Stimulated activated CD8-positive, alpha-beta memory T cell treated with anti-CD3 and anti-CD28 coated beads, Interleukin-2, amount 100 ng/mL, for 48 hours (primary cell): ENCODE results near the gene SHISA9.

ENCODE experiments used
- DNase-seq, 2 donors: peaks; one replicate each; pipeline ENCODE4 v3.0.0-alpha.2; 2020; ENCODE audit warnings: low read depth in 2 of 2

The SHISA9 gene

GRCh38 chr16:12951976-12952375 is 50.6 kb downstream of the SHISA9 start:
- DNase-seq = no peak

- no peak for DNase-seq
Measured at GRCh38 chr16:12958366-12958765, 57.0 kb downstream of the SHISA9 start.

- no peak for DNase-seq
Measured at GRCh38 chr16:12959072-12959471, 57.7 kb downstream of the SHISA9 start.

- DNase-seq = no peak
Measured at GRCh38 chr16:12961626-12962025, 60.2 kb downstream of the SHISA9 start.

- DNase-seq = no peak
Measured at GRCh38 chr16:12964461-12964860, 63.1 kb downstream of the SHISA9 start.

GRCh38 chr16:12965274-12965804 is 63.9 kb downstream of the SHISA9 start:
- no peak for DNase-seq

GRCh38 chr16:12971241-12971640 is 69.8 kb downstream of the SHISA9 start:
- DNase-seq = no peak

- DNase-seq = no peak
Measured at GRCh38 chr16:12972246-12972645, 70.8 kb downstream of the SHISA9 start.

GRCh38 chr16:12975766-12976165 is 74.4 kb downstream of the SHISA9 start:
- no peak for DNase-seq

- DNase-seq = no peak
Measured at GRCh38 chr16:12976496-12976895, 75.1 kb downstream of the SHISA9 start.

GRCh38 chr16:12976936-12977335 is 75.5 kb downstream of the SHISA9 start:
- DNase-seq = no peak

- DNase-seq = no peak
Measured at GRCh38 chr16:12985516-12985915, 84.1 kb downstream of the SHISA9 start.

GRCh38 chr16:12988071-12988470 is 86.7 kb downstream of the SHISA9 start:
- no peak for DNase-seq

GRCh38 chr16:12992066-12992465 is 90.7 kb downstream of the SHISA9 start:
- no peak for DNase-seq

- no peak for DNase-seq
Measured at GRCh38 chr16:12994402-12994801, 93.0 kb downstream of the SHISA9 start.

GRCh38 chr16:12995721-12996372 is 94.4 kb downstream of the SHISA9 start:
- DNase-seq = no peak

- DNase-seq = no peak
Measured at GRCh38 chr16:12998361-12999085, 97.1 kb downstream of the SHISA9 start.

- DNase-seq = no peak
Measured at GRCh38 chr16:12999368-12999767, 98.0 kb downstream of the SHISA9 start.

GRCh38 chr16:13005721-13006247 is 104.4 kb downstream of the SHISA9 start:
- no peak for DNase-seq

- DNase-seq = no peak
Measured at GRCh38 chr16:13012601-13013000, 111.2 kb downstream of the SHISA9 start.

- no peak for DNase-seq
Measured at GRCh38 chr16:13013043-13013442, 111.6 kb downstream of the SHISA9 start.

- DNase-seq = no peak
Measured at GRCh38 chr16:13014476-13014875, 113.1 kb downstream of the SHISA9 start.

GRCh38 chr16:13018026-13018425 is 116.6 kb downstream of the SHISA9 start:
- DNase-seq = no peak
